C4-2B (cell line): ENCODE measurements around the gene RNF141.

Experiments
- H3K27ac ChIP-seq: fragments of 450-650 bp; 2 replicates; pipeline ENCODE4 v1.5.1; 2017
- ZFX ChIP-seq: fragments of 450-650 bp; IDR thresholded peaks from 2 replicates; pipeline ENCODE4 v1.6.1; 2017
- TF ChIP-seq, protein P1 (sequence below): fragments of 450-650 bp; conservative IDR thresholded peaks from 2 replicates; pipeline ENCODE4 v1.5.1; 2017; ENCODE audit warnings: mild to moderate bottlenecking

RNF141 gene

GRCh38 chr11:10568486-10568941, 27.5 kb upstream of the RNF141 start, which contains the start of gene LYVE1:
TSS of gene LYVE1 (minus strand) at chr11:10568665. CDS start at chr11:10568532, 133 bp downstream.
- no peak for TF ChIP-seq ZFX
- TF ChIP-seq, protein P1, sequence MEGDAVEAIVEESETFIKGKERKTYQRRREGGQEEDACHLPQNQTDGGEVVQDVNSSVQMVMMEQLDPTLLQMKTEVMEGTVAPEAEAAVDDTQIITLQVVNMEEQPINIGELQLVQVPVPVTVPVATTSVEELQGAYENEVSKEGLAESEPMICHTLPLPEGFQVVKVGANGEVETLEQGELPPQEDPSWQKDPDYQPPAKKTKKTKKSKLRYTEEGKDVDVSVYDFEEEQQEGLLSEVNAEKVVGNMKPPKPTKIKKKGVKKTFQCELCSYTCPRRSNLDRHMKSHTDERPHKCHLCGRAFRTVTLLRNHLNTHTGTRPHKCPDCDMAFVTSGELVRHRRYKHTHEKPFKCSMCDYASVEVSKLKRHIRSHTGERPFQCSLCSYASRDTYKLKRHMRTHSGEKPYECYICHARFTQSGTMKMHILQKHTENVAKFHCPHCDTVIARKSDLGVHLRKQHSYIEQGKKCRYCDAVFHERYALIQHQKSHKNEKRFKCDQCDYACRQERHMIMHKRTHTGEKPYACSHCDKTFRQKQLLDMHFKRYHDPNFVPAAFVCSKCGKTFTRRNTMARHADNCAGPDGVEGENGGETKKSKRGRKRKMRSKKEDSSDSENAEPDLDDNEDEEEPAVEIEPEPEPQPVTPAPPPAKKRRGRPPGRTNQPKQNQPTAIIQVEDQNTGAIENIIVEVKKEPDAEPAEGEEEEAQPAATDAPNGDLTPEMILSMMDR, result no peak
- no peak within 1 kb of the TSS for H3K27ac ChIP-seq

DNA sequence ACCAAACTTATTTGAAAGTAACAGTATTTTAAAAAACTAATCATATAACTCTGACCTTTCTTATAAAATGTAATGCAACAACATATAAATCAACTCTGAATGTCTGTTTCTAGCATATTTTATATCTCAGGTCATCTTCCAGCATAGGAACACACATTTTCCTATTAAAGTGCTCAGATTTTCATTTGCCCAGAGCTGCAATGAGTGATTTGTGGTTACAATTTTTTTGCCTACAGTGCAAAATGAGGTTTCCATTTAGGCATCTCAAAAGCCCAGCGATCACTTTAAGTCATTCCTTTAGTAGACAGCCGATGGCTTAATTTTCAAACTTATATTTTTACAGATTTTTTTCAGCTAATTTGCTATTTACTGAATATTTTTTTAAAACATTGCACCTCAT, 26.5 kb upstream of the RNF141 start:
- no peak overlapping the region for H3K27ac ChIP-seq
- TF ChIP-seq, protein P1, result no peak
- no peak for TF ChIP-seq ZFX

GRCh38 chr11:10566257-10566957, 25.4 kb upstream of the RNF141 start:
- no peak for TF ChIP-seq ZFX
- TF ChIP-seq, protein P1, result no peak
- H3K27ac ChIP-seq, result no peak overlapping the region

GRCh38 chr11:10565493-10565892, 24.5 kb upstream of the RNF141 start:
- no peak for TF ChIP-seq ZFX
- TF ChIP-seq, protein P1, result no peak
- H3K27ac ChIP-seq, result no peak overlapping the region

DNA sequence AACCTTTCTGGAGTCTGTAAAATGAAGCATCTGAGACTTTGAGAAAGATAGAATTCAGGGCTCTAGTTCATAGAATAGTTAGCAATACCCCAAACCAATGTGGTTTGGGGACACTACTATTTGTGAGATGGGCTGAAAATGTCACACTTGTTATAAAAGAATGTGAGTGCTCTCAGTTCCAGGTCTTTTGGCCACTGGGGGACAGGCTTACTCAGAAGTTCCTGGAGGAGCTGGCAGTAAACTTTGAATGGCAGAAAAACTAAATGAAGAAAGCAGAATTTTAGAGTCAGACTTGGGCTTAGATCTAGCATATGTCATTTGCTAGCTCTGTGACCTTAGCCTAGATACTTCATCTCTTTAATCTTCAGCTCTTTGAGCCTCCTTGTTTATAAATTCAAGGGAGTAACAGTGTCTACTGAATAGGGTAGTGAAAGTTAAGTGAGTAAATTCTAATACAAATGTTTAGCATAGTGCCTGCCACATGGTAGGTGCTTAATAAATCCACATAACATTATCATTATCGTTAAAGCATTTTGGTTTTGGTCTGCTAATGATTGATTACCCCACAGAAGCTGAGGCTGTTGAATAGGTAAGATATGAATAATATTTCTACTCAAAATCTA, 23.8 kb upstream of the RNF141 start:
- no peak for TF ChIP-seq ZFX
- TF ChIP-seq, protein P1, result peak; percentile 15
- no peak overlapping the region for H3K27ac ChIP-seq

GRCh38 chr11:10564030-10564429, 23.0 kb upstream of the RNF141 start:
- TF ChIP-seq ZFX, result no peak
- TF ChIP-seq, protein P1, result no peak
- H3K27ac ChIP-seq, result no peak overlapping the region

- no peak for TF ChIP-seq ZFX
- TF ChIP-seq, protein P1, result no peak
- no peak overlapping the region for H3K27ac ChIP-seq
These were observed 21.0 kb upstream of the RNF141 start for GRCh38 chr11:10561947-10562346.
